Epithelial cell of proximal tubule (primary cell): ENCODE measurements around the gene KCNK18. TPM values are rescaled to one million over a fixed set of nuclear protein-coding genes. Genes with fewer than 3 reads are reported as not detected.

Experiments
- DNase-seq: peaks from one replicate; pipeline ENCODE4 v3.0.0-alpha.2; 2011; ENCODE audit warnings: low read depth
- H3K4me3 ChIP-seq: 2 replicates; pipeline ENCODE4 v1.5.1; 2011; ENCODE audit warnings: low read depth, mild to moderate bottlenecking, low read length
- CTCF ChIP-seq: conservative IDR thresholded peaks from 2 replicates; pipeline ENCODE4 v1.5.1; 2012; ENCODE audit warnings: low read depth, mild to moderate bottlenecking, low read length
- total RNA-seq: library from RNA; depleted of rRNA; stranded (reverse); fragments of >200 nt; gene quantifications from 2 replicates; pipeline ENCODE4 v1.2.3, GENCODE V29; 2015

Gene KCNK18
- total RNA-seq, 1 donor from 2014 or later = not detected

- no peak for TF ChIP-seq CTCF
- peak overlapping the region; percentile 33 for H3K4me3 ChIP-seq
- DNase-seq = no peak
These were observed 44.5 kb downstream of the KCNK18 start for GRCh38 chr10:117241541-117242462.

- TF ChIP-seq CTCF = no peak
- no peak for DNase-seq
- no peak overlapping the region for H3K4me3 ChIP-seq
These were observed 45.2 kb downstream of the KCNK18 start for GRCh38 chr10:117242463-117242832.

GRCh38 chr10:117246997-117247671, 49.8 kb downstream of the KCNK18 start:
- no peak for DNase-seq
- H3K4me3 ChIP-seq = no peak overlapping the region
- no peak for TF ChIP-seq CTCF

- no peak for TF ChIP-seq CTCF
- no peak for DNase-seq
- no peak overlapping the region for H3K4me3 ChIP-seq
These were observed 51.6 kb downstream of the KCNK18 start for GRCh38 chr10:117248750-117249465.

- DNase-seq = peak; percentile 9
- no peak overlapping the region for H3K4me3 ChIP-seq
- no peak for TF ChIP-seq CTCF
These were observed 52.3 kb downstream of the KCNK18 start for GRCh38 chr10:117249493-117250093.

GRCh38 chr10:117250411-117250810, 53.1 kb downstream of the KCNK18 start:
- DNase-seq = no peak
- H3K4me3 ChIP-seq = no peak overlapping the region
- no peak for TF ChIP-seq CTCF
